Spleen (tissue), 7 donors: ENCODE measurements around the gene SLC24A3.

ENCODE experiments used
- POLR2AphosphoS5 ChIP-seq, 3 donors: sonication (generic); formaldehyde crosslinking; IDR thresholded peaks; one replicate each; pipeline ENCODE4 v1.5.1; 2017; ENCODE audit warnings: antibody characterized with exemption in 3 of 3
- TF ChIP-seq, protein P1 (sequence below), 11 experiments: fragments of 200-600 bp in 7 of 11; fragments of 450-650 bp in 4 of 11; sonication (generic) in 4 of 11; IDR thresholded peaks in 8 of 11; conservative IDR thresholded peaks in 3 of 11; 1 replicate in 7 of 11; 2 replicates in 4 of 11; pipeline versions ENCODE4 v1.4.0 to v1.8.0; 2016 to 2021; ENCODE audit warnings: antibody characterized with exemption in 11 of 11, inconsistent platforms in 4 of 11, mild to moderate bottlenecking in 1 of 11
- donor health status: DM: no; HTN: no; CAD: no; lungs with moderate emphysema.
- donor health status: DM: no; HTN: no; CAD: no.
- donor health status: DM: no; HTN: no; CAD: no.

- TF ChIP-seq, protein P1, sequence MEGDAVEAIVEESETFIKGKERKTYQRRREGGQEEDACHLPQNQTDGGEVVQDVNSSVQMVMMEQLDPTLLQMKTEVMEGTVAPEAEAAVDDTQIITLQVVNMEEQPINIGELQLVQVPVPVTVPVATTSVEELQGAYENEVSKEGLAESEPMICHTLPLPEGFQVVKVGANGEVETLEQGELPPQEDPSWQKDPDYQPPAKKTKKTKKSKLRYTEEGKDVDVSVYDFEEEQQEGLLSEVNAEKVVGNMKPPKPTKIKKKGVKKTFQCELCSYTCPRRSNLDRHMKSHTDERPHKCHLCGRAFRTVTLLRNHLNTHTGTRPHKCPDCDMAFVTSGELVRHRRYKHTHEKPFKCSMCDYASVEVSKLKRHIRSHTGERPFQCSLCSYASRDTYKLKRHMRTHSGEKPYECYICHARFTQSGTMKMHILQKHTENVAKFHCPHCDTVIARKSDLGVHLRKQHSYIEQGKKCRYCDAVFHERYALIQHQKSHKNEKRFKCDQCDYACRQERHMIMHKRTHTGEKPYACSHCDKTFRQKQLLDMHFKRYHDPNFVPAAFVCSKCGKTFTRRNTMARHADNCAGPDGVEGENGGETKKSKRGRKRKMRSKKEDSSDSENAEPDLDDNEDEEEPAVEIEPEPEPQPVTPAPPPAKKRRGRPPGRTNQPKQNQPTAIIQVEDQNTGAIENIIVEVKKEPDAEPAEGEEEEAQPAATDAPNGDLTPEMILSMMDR (IDR thresholded peaks at IDR 0.05 in 8 of 11, conservative IDR thresholded peaks at IDR 0.05 in 3 of 11) = no peak
- no peak for TF ChIP-seq POLR2AphosphoS5 (IDR thresholded peaks at IDR 0.05)
These were observed 548.9 kb downstream of the SLC24A3 start for GRCh38 chr20:19761326-19761725.
